GM12865 (cell line): ENCODE data around the gene EPS8L2.

Experiments
- DNase-seq: peaks from one replicate; pipeline ENCODE4 v3.0.0; 2010; ENCODE audit warnings: low read depth
- H3K4me3 ChIP-seq: 2 replicates; pipeline ENCODE4 v1.5.1; 2011; ENCODE audit warnings: mild to moderate bottlenecking, low read depth, low read length, control low read depth
- TF ChIP-seq, protein P1 (sequence below): IDR thresholded peaks from 2 replicates; pipeline ENCODE4 v1.5.1; 2011; ENCODE audit warnings: low read length, control low read depth, low read depth, inconsistent platforms; ENCODE audit not compliant: insufficient read depth; ENCODE audit errors: missing control alignments

Gene EPS8L2

DNA sequence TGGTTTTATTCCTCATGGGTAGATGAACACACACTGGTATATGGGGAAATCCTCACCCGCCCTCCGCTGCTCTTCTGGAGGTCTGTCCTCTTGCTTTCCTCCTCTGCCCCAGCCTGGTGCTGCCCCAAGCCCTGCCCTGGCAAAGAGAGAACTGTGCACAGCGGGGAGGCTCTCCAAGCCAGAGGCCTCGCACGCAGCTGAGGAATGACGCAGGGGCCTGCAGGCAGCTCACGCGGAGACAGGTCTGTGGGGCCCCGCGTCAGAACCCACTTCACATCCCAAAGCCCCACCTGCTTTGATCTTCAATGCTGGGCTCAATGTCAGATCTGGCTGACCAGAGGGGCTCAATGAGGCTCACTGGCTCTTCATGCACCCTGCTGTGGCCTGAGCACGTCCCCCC is 61.2 kb downstream of the EPS8L2 start:
- H3K4me3 ChIP-seq: no peak overlapping the region
- DNase-seq: no peak
- TF ChIP-seq, protein P1, sequence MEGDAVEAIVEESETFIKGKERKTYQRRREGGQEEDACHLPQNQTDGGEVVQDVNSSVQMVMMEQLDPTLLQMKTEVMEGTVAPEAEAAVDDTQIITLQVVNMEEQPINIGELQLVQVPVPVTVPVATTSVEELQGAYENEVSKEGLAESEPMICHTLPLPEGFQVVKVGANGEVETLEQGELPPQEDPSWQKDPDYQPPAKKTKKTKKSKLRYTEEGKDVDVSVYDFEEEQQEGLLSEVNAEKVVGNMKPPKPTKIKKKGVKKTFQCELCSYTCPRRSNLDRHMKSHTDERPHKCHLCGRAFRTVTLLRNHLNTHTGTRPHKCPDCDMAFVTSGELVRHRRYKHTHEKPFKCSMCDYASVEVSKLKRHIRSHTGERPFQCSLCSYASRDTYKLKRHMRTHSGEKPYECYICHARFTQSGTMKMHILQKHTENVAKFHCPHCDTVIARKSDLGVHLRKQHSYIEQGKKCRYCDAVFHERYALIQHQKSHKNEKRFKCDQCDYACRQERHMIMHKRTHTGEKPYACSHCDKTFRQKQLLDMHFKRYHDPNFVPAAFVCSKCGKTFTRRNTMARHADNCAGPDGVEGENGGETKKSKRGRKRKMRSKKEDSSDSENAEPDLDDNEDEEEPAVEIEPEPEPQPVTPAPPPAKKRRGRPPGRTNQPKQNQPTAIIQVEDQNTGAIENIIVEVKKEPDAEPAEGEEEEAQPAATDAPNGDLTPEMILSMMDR: no peak

DNA sequence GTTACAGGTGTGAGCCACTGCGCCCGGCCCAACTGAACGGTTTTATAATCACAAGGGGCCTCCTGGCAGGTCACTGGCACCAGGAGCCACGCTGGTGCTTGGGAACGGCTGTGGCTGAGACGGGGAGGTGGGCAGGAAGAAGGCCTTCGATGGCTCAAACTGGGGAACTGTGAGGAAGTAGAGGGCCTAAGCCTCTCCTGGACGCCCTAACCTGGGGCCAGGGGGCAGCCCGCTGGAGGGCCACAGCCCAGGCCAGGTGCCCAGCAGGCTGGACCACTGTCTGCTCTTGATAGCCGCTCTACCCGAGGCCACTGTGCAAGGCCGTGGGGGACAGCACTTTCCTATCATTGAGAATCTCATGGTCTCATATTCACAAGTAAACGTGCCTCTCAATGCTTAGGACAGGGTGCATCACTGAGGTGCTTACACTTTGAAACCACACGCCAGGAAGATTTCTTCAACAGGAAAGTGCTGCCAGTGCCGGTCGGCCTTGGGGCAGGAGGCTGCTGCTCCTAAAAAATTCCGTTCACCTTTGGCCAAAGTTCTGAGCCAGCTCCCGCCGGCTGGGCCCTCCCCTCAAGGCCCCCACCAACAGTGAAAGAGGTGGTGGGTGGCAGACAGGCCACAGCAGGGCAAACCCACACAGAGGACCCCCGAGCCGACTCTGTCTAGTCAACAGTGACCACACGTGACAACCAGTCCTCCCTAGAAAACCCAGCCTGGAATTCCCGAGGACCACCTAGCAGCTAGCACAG is 64.0 kb downstream of the EPS8L2 start:
- TF ChIP-seq, protein P1: no peak
- DNase-seq: no peak
- H3K4me3 ChIP-seq: no peak overlapping the region

DNA sequence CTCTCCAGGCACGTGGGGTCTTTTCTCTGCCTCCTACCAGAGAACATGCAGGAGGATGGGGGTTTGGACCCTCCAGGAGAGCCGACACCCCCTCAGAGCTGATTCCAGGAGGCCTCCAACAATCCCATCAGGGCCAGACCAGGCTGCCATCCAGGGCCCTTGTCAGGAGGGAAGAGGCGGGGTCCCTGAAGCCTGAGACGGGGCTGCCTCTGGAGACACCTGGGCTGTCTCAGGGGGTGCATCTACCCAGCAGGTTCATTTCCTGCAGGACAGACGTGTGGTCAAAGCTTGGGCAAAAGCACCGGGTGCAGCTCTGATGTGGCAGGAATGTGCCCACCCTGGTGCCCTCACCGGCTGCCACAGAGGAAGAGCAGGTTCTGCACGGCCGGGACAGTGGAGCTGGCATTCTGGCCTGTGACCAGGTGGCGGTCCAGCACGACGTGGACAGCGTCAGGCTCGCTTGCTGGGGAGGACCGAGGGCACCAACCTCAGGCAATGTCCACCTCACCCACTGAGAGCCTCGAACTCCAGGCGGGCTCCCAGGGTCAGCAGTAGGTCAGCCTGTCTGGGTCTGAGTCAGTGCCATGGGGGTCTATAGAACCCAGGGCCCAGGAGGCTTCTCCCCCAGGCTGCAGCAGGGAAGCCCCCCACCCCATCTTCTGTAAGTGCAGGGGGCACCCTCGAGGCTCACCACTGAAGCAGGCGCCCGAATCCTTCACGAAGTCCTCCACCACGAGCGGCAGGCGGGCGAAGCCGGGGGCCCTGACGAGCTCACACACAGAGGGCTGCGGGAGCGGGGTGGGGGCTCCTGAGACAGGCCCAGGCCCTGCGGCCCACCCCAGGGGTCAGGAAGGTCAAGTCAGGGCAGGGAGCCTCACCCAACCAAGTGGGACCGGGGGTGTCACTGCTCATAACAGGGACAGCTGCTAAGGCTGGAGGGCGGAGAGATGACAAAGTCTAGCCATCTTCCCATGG is 64.9 kb downstream of the EPS8L2 start:
- no peak overlapping the region for H3K4me3 ChIP-seq
- TF ChIP-seq, protein P1: no peak
- no peak for DNase-seq

DNA sequence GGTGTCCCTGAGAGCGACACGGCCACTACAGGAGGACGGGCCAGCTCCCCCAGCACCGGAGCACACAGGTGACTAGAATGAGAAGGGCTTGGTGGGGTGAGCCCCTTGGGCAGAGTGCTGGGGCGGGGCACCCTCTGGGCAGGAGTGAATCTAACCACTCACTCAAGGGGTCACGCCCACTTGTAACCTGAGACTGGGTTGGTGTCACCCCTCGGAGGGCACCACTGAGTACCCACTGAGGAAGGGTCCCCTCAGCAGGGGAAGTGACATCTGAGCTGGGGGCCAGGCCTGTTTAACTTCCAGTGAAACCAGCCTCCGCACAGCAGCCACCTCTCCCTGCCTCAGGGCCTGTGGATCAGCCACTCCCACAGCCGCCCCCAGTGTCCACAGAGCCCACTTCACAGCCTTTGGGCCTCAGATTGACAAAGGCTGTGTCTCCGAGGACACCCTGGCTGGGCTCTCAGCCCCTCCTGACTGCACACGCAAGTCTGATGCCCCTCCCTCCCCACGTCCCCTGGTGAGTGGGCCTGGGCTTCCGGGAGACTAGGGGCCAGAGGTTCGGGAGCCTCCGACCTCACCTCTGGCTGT is 65.7 kb downstream of the EPS8L2 start:
- TF ChIP-seq, protein P1: no peak
- DNase-seq: no peak
- H3K4me3 ChIP-seq: no peak overlapping the region

DNA sequence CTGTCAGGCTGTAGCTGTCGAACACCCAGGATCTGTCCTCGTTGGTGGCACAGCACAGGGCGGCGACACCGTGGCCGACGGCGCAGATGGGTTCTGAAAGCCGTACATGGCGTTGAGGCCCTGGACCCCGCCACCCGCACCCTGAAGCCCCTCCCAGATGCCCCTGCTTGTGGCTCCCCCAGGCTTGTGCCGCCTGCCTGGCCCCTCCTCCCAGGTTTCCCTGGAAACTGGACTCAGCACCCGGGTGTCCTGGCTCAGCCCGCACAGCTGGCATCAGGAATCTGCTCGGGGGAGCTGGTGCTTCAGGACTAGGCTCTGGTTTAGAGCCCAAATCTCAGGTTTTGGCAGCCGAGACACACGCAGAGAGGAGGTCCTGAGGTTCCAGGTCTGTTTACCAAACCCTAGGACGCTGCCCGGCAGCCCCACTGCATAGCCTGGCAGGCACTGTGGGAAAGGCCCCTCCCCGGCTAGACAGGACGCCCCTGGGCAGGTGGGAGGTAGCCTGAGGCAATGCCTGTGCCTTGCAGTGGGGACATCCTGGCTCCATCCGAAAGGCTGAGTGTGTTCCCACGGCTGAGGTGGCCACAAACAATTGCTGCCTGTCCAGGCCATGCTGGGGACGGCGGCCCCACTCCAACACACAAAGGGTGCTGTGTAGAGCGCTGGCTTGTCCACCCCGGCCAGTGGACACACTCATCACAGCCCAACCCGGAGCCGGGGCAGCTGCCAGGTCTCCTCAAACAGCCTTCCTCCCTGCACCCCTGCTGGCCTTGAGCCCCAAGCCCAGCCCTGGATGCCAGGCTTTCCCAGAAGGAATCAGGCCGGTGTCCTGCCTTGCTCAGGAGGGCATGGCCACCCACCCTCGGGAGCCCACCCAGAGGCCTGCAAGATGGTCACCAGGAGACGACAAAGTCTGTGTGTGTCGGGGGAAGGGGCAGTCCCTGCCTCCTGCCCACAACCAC is 66.7 kb downstream of the EPS8L2 start:
- DNase-seq: no peak
- H3K4me3 ChIP-seq: no peak overlapping the region
- TF ChIP-seq, protein P1: no peak

DNA sequence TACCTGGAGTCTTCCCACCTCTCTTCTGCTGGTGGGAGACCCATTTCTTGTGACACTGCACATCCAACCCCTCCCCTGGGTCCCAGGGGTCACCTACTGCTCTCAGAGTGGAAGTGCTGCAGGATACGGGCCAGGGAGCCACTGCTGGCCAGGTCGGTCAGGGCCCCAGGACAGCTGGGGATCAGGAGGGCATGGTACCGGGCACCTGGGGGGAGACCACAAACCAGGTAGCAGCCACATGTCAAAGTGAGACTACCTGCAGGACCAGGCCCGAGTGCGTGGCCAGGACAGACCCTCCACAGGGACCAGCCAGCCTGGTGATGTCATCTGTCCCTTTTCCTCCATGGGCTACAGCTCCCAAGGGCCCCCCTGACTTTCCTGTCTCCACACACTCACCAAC is 67.4 kb downstream of the EPS8L2 start:
- TF ChIP-seq, protein P1: no peak
- no peak for DNase-seq

More for the DNA sequence above, 67.4 kb downstream of the EPS8L2 start:
- H3K4me3 ChIP-seq: no peak overlapping the region
